Nephron progenitor cell (in vitro differentiated cells): ENCODE data around the gene USP6NL.
A peak's percentile ranks its signal among the peaks of the same experiment; 100 is the strongest.

ENCODE experiments used
- DNase-seq: peaks from one replicate; pipeline ENCODE4 v3.0.0; 2021
- H3K27ac Mint-ChIP-seq: 2 replicates; pipeline ENCODE4 v1.8.0; 2021; ENCODE audit warnings: mild to moderate bottlenecking, moderate library complexity, mixed read lengths
- H3K27me3 Mint-ChIP-seq: 2 replicates; pipeline ENCODE4 v1.8.0; 2021; ENCODE audit warnings: mild to moderate bottlenecking, low read depth, mixed read lengths; ENCODE audit not compliant: poor library complexity
- H3K36me3 Mint-ChIP-seq: 2 replicates; pipeline ENCODE4 v1.8.0; 2021; ENCODE audit warnings: low read depth, mixed read lengths
- H3K4me1 Mint-ChIP-seq: 2 replicates; pipeline ENCODE4 v1.8.0; 2021; ENCODE audit warnings: mixed read lengths
- H3K4me3 Mint-ChIP-seq: 2 replicates; pipeline ENCODE4 v1.8.0; 2021; ENCODE audit warnings: mild to moderate bottlenecking, moderate library complexity, mixed read lengths
- H3K9me3 Mint-ChIP-seq: 2 replicates; pipeline ENCODE4 v1.8.0; 2021; ENCODE audit warnings: mild to moderate bottlenecking, moderate library complexity, mixed read lengths
- CTCF ChIP-seq: fragments of 200-600 bp; sonication (generic); IDR thresholded peaks from 2 replicates; pipeline ENCODE4 v1.5.0; 2021; ENCODE audit warnings: antibody characterized with exemption

The USP6NL gene

GRCh38 chr10:11539191-11539868 lies 72.1 kb downstream of the USP6NL start:
- Mint-ChIP-seq H3K9me3 (no peaks in the 10 kb centered on the region), H3K4me1 (peaks cover 59% of the 10 kb centered on the region), H3K27me3 (no peaks in the 10 kb centered on the region), H3K27ac (peak overlapping the region; percentile 72), H3K4me3 (no peak overlapping the region), H3K36me3 (peaks cover 4% of the 10 kb centered on the region)
- no peak for DNase-seq
- no peak for TF ChIP-seq CTCF

GRCh38 chr10:11538834-11539190 lies 72.6 kb downstream of the USP6NL start:
- peak overlapping the region; percentile 72 for H3K27ac Mint-ChIP-seq
- no peak overlapping the region for H3K4me3 Mint-ChIP-seq
- no peaks in the 10 kb centered on the region for H3K27me3 Mint-ChIP-seq
- H3K9me3 Mint-ChIP-seq, result no peaks in the 10 kb centered on the region
- H3K4me1 Mint-ChIP-seq, result peaks cover 65% of the 10 kb centered on the region
- no peak for DNase-seq
- no peak for TF ChIP-seq CTCF
- H3K36me3 Mint-ChIP-seq, result no peaks in the 10 kb centered on the region

GRCh38 chr10:11536228-11536627 lies 75.2 kb downstream of the USP6NL start:
- Mint-ChIP-seq H3K27ac (peak overlapping the region; percentile 34), H3K9me3 (no peaks in the 10 kb centered on the region), H3K4me3 (no peak overlapping the region), H3K4me1 (peaks cover 67% of the 10 kb centered on the region), H3K27me3 (no peaks in the 10 kb centered on the region), H3K36me3 (no peaks in the 10 kb centered on the region)
- DNase-seq, result no peak
- TF ChIP-seq CTCF, result no peak

GRCh38 chr10:11535346-11535959 lies 76.0 kb downstream of the USP6NL start:
- no peaks in the 10 kb centered on the region for H3K27me3 Mint-ChIP-seq
- H3K4me3 Mint-ChIP-seq, result no peak overlapping the region
- peak overlapping the region; percentile 22 for H3K27ac Mint-ChIP-seq
- DNase-seq, result no peak
- H3K36me3 Mint-ChIP-seq, result no peaks in the 10 kb centered on the region
- peaks cover 65% of the 10 kb centered on the region for H3K4me1 Mint-ChIP-seq
- TF ChIP-seq CTCF, result no peak
- no peaks in the 10 kb centered on the region for H3K9me3 Mint-ChIP-seq

- peaks cover 70% of the 10 kb centered on the region for H3K4me1 Mint-ChIP-seq
- no peaks in the 10 kb centered on the region for H3K9me3 Mint-ChIP-seq
- DNase-seq, result no peak
- H3K4me3 Mint-ChIP-seq, result peak overlapping the region; percentile 57
- peaks cover 3% of the 10 kb centered on the region for H3K27me3 Mint-ChIP-seq
- H3K27ac Mint-ChIP-seq, result peak overlapping the region; percentile 79
- no peaks in the 10 kb centered on the region for H3K36me3 Mint-ChIP-seq
- TF ChIP-seq CTCF, result no peak
These were observed 78.1 kb downstream of the USP6NL start for GRCh38 chr10:11533328-11533781.

- Mint-ChIP-seq H3K4me3 (no peak overlapping the region), H3K27ac (peak overlapping the region; percentile 81), H3K4me1 (peaks cover 70% of the 10 kb centered on the region), H3K9me3 (no peaks in the 10 kb centered on the region), H3K27me3 (peaks cover 3% of the 10 kb centered on the region), H3K36me3 (peaks cover 6% of the 10 kb centered on the region)
- no peak for DNase-seq
- TF ChIP-seq CTCF, result no peak
These were observed 79.1 kb downstream of the USP6NL start for GRCh38 chr10:11532306-11532705.
